ENCODE results near the gene TRAPPC11. TPM values are rescaled to one million over a fixed set of nuclear protein-coding genes. Genes with fewer than 3 reads are reported as not detected.

The TRAPPC11 gene
- total RNA-seq, 6 experiments from 2014 or later: 14.3 to 30.8 (median 16.0) TPM

DNA sequence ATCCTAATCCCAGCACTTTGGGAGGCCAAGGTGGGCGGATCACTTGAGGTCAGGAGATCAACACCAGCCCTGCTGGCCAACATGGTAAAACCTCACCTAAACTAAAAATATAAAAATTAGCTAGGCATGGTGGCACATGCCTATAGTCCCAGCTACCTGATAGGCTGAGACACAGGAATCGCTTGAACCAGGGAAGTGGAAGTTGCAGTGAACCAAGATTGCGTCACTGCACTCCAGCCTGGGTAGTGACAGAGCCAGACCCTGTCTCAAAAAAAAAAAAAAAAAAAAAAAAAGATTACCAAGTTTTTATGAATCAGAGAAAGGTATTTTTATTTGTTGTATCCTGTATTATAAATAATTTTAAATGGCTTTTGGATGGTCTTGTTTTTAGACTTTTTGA lies 15.1 kb downstream of the TRAPPC11 start:
- Histone ChIP-seq H3K9me3 (no peaks in the 10 kb centered on the region), H3K36me3 (peaks cover 0 to 34% (median 7%) of the 10 kb centered on the region in 4 donors), H3K4me1 (no peaks in the 10 kb centered on the region), H3K4me3 (no peak overlapping the region), H3K27ac (no peak overlapping the region), H3K27me3 (no peaks in the 10 kb centered on the region)
- DNase-seq (no peak), ATAC-seq (no peak)
- no peak for TF ChIP-seq POLR2A (IDR thresholded peaks at IDR 0.05)
- TF ChIP-seq, protein P1, sequence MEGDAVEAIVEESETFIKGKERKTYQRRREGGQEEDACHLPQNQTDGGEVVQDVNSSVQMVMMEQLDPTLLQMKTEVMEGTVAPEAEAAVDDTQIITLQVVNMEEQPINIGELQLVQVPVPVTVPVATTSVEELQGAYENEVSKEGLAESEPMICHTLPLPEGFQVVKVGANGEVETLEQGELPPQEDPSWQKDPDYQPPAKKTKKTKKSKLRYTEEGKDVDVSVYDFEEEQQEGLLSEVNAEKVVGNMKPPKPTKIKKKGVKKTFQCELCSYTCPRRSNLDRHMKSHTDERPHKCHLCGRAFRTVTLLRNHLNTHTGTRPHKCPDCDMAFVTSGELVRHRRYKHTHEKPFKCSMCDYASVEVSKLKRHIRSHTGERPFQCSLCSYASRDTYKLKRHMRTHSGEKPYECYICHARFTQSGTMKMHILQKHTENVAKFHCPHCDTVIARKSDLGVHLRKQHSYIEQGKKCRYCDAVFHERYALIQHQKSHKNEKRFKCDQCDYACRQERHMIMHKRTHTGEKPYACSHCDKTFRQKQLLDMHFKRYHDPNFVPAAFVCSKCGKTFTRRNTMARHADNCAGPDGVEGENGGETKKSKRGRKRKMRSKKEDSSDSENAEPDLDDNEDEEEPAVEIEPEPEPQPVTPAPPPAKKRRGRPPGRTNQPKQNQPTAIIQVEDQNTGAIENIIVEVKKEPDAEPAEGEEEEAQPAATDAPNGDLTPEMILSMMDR (IDR thresholded peaks at IDR 0.05): no peak
- intact Hi-C loops (cut with DNase I): no loop called here
- WGBS (ENCODE audit: insufficient coverage, low coverage, low lambda C conversion rate, missing lambda C conversion rate): 63% methylated on average over 3 of the region's 3 CpGs

DNA sequence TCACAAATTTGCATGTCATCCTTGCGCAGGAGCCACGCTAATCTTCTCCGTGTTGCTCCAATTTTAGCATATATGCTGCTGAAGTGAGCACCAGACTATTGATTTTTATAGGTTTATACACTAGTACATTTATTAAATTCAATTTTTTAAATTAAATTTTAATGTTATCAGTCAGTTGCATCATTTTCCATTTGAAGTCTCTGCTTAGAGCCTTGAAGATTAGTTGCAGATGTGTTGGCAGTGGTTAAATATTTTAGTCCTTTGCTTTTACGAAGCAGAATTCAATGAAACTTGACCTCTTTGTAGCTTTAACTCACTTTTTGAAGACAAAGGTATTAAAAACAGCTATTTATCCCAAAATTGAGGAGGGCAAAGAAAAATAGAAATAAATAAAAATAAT lies 16.5 kb downstream of the TRAPPC11 start:
- WGBS (ENCODE audit: insufficient coverage, low coverage, low lambda C conversion rate, missing lambda C conversion rate): 77% methylated on average over 4 of the region's 4 CpGs
- H3K9me3 ChIP-seq: no peaks in the 10 kb centered on the region
- H3K27me3 ChIP-seq: no peaks in the 10 kb centered on the region

DNA sequence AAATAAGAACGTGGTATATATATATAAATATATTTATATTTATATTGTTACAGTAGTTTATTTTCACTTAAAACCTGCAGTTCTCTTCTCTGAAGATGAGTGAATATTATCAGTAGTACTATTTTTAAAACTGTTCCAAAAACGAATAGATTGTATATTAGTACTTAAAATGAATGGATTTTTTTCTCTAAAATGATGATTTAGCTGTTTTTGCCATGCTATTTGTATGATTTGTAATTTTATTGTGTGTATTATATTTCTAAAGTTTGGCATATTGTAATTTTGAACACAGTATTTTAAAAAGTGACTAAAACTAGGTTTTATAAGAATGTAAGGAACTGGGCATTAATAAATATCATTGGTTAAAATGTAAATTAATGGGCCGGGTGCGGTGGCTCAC lies 22.0 kb downstream of the TRAPPC11 start:
- WGBS (ENCODE audit: insufficient coverage, low coverage, low lambda C conversion rate, missing lambda C conversion rate): 82% methylated on average over 4 of the region's 4 CpGs
- TF ChIP-seq, protein P1 (IDR thresholded peaks at IDR 0.05): no peak
- no peak for TF ChIP-seq POLR2A (IDR thresholded peaks at IDR 0.05)
- no peaks in the 10 kb centered on the region for H3K9me3 ChIP-seq
- H3K27me3 ChIP-seq: no peaks in the 10 kb centered on the region
- no peak overlapping the region for H3K27ac ChIP-seq
- H3K36me3 ChIP-seq: peaks cover 0 to 54% (median 11%) of the 10 kb centered on the region in 4 donors
- intact Hi-C loops (cut with DNase I): no loop called here
- ATAC-seq: no peak
- DNase-seq: no peak
- no peak overlapping the region for H3K4me3 ChIP-seq
- H3K4me1 ChIP-seq: no peaks in the 10 kb centered on the region

More for the DNA sequence above, 16.5 kb downstream of the TRAPPC11 start:
- Histone ChIP-seq H3K27ac (no peak overlapping the region), H3K36me3 (peaks cover 0 to 35% (median under 1%) of the 10 kb centered on the region in 4 donors), H3K4me3 (no peak overlapping the region), H3K4me1 (no peaks in the 10 kb centered on the region)
- ATAC-seq (no peak), DNase-seq (no peak)
- no peak for TF ChIP-seq POLR2A (IDR thresholded peaks at IDR 0.05)
- TF ChIP-seq, protein P1 (IDR thresholded peaks at IDR 0.05): no peak
- intact Hi-C loops (cut with DNase I): no loop called here

DNA sequence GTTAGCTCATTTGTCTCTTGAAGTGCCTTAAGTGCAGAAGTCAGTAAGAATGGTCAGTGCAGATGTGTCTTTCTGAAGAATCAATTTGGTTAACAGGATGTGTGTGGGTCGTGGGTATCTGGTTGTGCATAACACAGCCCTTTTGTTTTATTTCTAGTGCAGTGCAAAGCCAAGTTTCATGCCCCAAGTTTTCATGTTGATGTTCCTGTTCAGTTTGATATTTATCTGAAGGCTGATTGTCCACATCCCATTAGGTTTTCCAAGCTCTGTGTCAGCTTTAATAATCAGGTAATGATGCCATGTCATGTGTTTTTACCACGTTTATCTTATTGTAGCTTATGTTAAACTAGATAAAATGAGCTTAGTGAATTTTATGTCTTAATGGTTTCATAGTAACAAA lies 27.4 kb downstream of the TRAPPC11 start:
- no peak for ATAC-seq
- DNase-seq: no peak
- Histone ChIP-seq H3K27ac (no peak overlapping the region), H3K4me1 (no peaks in the 10 kb centered on the region), H3K27me3 (no peaks in the 10 kb centered on the region), H3K4me3 (no peak overlapping the region), H3K9me3 (no peaks in the 10 kb centered on the region), H3K36me3 (peaks cover 0 to 53% (median 10%) of the 10 kb centered on the region in 4 donors)
- TF ChIP-seq, protein P1 (IDR thresholded peaks at IDR 0.05): no peak
- TF ChIP-seq POLR2A (IDR thresholded peaks at IDR 0.05): no peak
- intact Hi-C loops (cut with DNase I): no loop called here
- WGBS (ENCODE audit: insufficient coverage, low coverage, low lambda C conversion rate, missing lambda C conversion rate): 73% methylated on average over 2 of the region's 2 CpGs

DNA sequence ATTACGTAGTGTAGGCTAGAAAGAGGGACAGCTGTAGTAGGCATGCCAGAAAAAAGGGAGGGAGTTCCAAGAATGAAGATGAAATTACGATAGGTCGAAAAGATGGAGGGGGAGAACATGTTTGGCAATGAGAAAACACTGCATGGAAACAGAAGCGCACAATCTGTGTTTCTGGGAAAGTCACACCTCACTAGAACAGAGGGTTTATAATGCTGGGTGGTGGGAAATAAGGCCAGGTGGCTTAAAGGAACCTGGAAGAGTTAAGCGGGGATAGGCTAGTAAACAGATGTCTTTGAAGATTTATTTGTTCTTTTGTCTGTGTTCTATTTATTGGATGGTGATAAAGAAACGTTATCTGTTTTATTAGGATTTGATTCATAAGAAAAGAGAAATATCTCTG lies 29.1 kb downstream of the TRAPPC11 start:
- ATAC-seq: no peak
- H3K9me3 ChIP-seq: no peaks in the 10 kb centered on the region
- 68% methylated on average over 6 of the region's 6 CpGs for whole genome bisulfite sequencing (ENCODE audit: insufficient coverage, low coverage, low lambda C conversion rate, missing lambda C conversion rate)
- DNase-seq: no peak
- peaks cover 0 to 65% (median 18%) of the 10 kb centered on the region in 4 donors for H3K36me3 ChIP-seq
- no peaks in the 10 kb centered on the region for H3K4me1 ChIP-seq
- intact Hi-C loops (cut with DNase I): no loop called here
- TF ChIP-seq, protein P1 (IDR thresholded peaks at IDR 0.05): no peak
- TF ChIP-seq POLR2A (IDR thresholded peaks at IDR 0.05): no peak
- H3K4me3 ChIP-seq: no peak overlapping the region
- H3K27ac ChIP-seq: no peak overlapping the region
- H3K27me3 ChIP-seq: no peaks in the 10 kb centered on the region

All from right lobe of liver (tissue), 6 donors.